K562 (cell line): ENCODE results near the gene SLAMF6. TPM values are rescaled to one million over a fixed set of nuclear protein-coding genes. Genes with fewer than 3 reads are reported as not detected.

ENCODE experiments used
- ATF4 ChIP-seq: fragments of 450-650 bp; formaldehyde crosslinking; IDR thresholded peaks from 2 replicates; pipeline ENCODE4 v1.4.0; 2022; ENCODE audit warnings: mild to moderate bottlenecking, moderate library complexity
- CHD1 ChIP-seq: fragments of 200-600 bp; sonication (generic); IDR thresholded peaks from one replicate; pipeline ENCODE4 v1.6.1; 2012; ENCODE audit warnings: mild to moderate bottlenecking, moderate library complexity, low read length, inconsistent platforms
- ETS1 ChIP-seq: conservative IDR thresholded peaks from 2 replicates; pipeline ENCODE4 v1.6.1; 2011; ENCODE audit warnings: low read depth, mild to moderate bottlenecking, low read length; ENCODE audit not compliant: control insufficient read depth
- ETV5 ChIP-seq: sonication (generic); formaldehyde crosslinking; IDR thresholded peaks from 2 replicates; pipeline ENCODE4 v1.4.0; 2020; ENCODE audit warnings: low read depth, mild to moderate bottlenecking, missing genetic modification reagents
- FOXM1 ChIP-seq, 2 experiments: fragments of 450-650 bp in 1 of 2; sonication (generic) in 1 of 2; formaldehyde crosslinking in 1 of 2; IDR thresholded peaks; 2 replicates each; pipeline versions ENCODE4 v1.6.1 to v1.9.0; 2017 to 2022; ENCODE audit warnings: low read depth in 2 of 2, mild to moderate bottlenecking in 2 of 2, missing genetic modification reagents in 1 of 2, moderate library complexity in 1 of 2
- HDAC6 ChIP-seq: IDR thresholded peaks from 2 replicates; pipeline ENCODE4 v1.6.1; 2012; ENCODE audit warnings: low read depth, mild to moderate bottlenecking, control low read depth, inconsistent platforms, low read length, moderate library complexity
- MCM3 ChIP-seq: fragments of 450-650 bp; IDR thresholded peaks from 2 replicates; pipeline ENCODE4 v1.6.1; 2016
- POLR3G ChIP-seq: IDR thresholded peaks from 2 replicates; pipeline ENCODE4 v1.6.1; 2011; ENCODE audit not compliant: insufficient read length, insufficient replicate concordance; ENCODE audit errors: extremely low read depth
- SAP30 ChIP-seq: fragments of 200-600 bp; sonication (generic); IDR thresholded peaks from 2 replicates; pipeline ENCODE4 v1.6.1; 2012; ENCODE audit warnings: borderline replicate concordance, low read depth, mild to moderate bottlenecking, moderate library complexity, low read length, control low read depth, inconsistent platforms; ENCODE audit not compliant: insufficient read depth, poor library complexity, severe bottlenecking
- SMARCC2 ChIP-seq: fragments of 450-650 bp; IDR thresholded peaks from 2 replicates; pipeline ENCODE4 v1.6.1; 2017; ENCODE audit warnings: antibody characterized with exemption, moderate library complexity, mild to moderate bottlenecking, low read depth
- STAT6 ChIP-seq: sonication (generic); formaldehyde crosslinking; IDR thresholded peaks from 2 replicates; pipeline ENCODE4 v1.8.1; 2023; ENCODE audit warnings: mild to moderate bottlenecking, missing genetic modification reagents
- ZFP30 ChIP-seq: fragments of 250-450 bp; sonication (Bioruptor Pico); IDR thresholded peaks from 2 replicates; pipeline ENCODE4 v1.8.0; 2022; ENCODE audit warnings: moderate library complexity, mild to moderate bottlenecking, inconsistent platforms, borderline replicate concordance
- ZMIZ1 ChIP-seq, 2 experiments: fragments of 150-350 bp in 1 of 2; IDR thresholded peaks; 2 replicates each; pipeline ENCODE4 v1.6.1; 2012 to 2016; ENCODE audit warnings: low read depth in 2 of 2, low read length in 2 of 2, mild to moderate bottlenecking in 1 of 2, moderate library complexity in 1 of 2
- ZNF274 ChIP-seq: IDR thresholded peaks from 2 replicates; pipeline ENCODE4 v1.6.1; 2011; ENCODE audit warnings: low read depth, mild to moderate bottlenecking, low read length, moderate library complexity, borderline replicate concordance
- polyA plus RNA-seq, 8 experiments: library from polyadenylated mRNA; depleted of rRNA in 4 of 8; stranded (reverse) in 5 of 8; unstranded in 3 of 8; fragments of >200 nt; fragmentation: Nextera tagmentation in 2 of 8; fragmentation: Illumina TruSeq in 1 of 8; extraction: Ambion mirVana in 2 of 8; extraction: Trizol in 1 of 8; gene quantifications; 2 replicates each; pipeline versions ENCODE4 v1.2.1 to v1.2.3, GENCODE V29; 2011 to 2014; ENCODE audit warnings: inconsistent platforms in 1 of 8, missing spikeins in 1 of 8
- total RNA-seq, 7 experiments: library from RNA; depleted of rRNA in 6 of 7; stranded (reverse); fragments of >200 nt in 6 of 7; fragmentation: Illumina TruSeq in 2 of 7; extraction: Trizol in 2 of 7; gene quantifications; 2 replicates each; pipeline versions ENCODE4 v1.2.1 to v1.2.3, GENCODE V29; 2011 to 2021; ENCODE audit warnings: low replicate concordance in 1 of 7

SLAMF6 gene
- total and polyA plus RNA-seq, 9 of the 15 experiments (the other 6 are each of a cell fraction or from before 2014, with no cell fraction given), result 0.56 to 4.8 (median 1.1) TPM

- TF ChIP-seq ATF4 (CRISPR knock-in tag) (no peak), POLR3G (no peak), MCM3 (no peak), SAP30 (no peak), ZFP30 (CRISPR knock-in tag) (no peak), ZMIZ1 (IDR thresholded peaks at IDR 0.05; ENCODE audit: low read depth in 2 of 2, low read length in 2 of 2) (no peak), STAT6 (no peak), ZNF274 (no peak), HDAC6 (no peak), ETV5 (no peak), ETS1 (no peak), FOXM1 (IDR thresholded peaks at IDR 0.05; ENCODE audit: low read depth) (no peak), FOXM1 (CRISPR knock-in tag; IDR thresholded peaks at IDR 0.05; ENCODE audit: low read depth) (no peak), SMARCC2 (no peak), CHD1 (no peak)
Measured at GRCh38 chr1:160538985-160539651, 16.1 kb upstream of the SLAMF6 start (continued).
